Dermis microvascular lymphatic vessel endothelial cell (primary cell): ENCODE measurements around the gene ZNF205. TPM values are rescaled to one million over a fixed set of nuclear protein-coding genes. Genes with fewer than 3 reads are reported as not detected.
A peak's percentile ranks its signal among the peaks of the same experiment; 100 is the strongest.
"Not testable (repeated sequence)": the region's sequence is repeated elsewhere in the genome, so short reads cannot be mapped to it uniquely, and the experiment has no call there.

Experiments
- DNase-seq, 2 donors: peaks; one replicate each; pipeline versions ENCODE4 v3.0.0 to v3.0.0-alpha.2; 2010; ENCODE audit warnings: low read depth in 2 of 2
- total RNA-seq: library from RNA; depleted of rRNA; stranded (reverse); fragments of >200 nt; gene quantifications from 2 replicates; pipeline ENCODE4 v1.2.1, GENCODE V29; 2014

ZNF205 gene
- total RNA-seq, 1 donor from 2014 or later, result 17.2 TPM

DNA sequence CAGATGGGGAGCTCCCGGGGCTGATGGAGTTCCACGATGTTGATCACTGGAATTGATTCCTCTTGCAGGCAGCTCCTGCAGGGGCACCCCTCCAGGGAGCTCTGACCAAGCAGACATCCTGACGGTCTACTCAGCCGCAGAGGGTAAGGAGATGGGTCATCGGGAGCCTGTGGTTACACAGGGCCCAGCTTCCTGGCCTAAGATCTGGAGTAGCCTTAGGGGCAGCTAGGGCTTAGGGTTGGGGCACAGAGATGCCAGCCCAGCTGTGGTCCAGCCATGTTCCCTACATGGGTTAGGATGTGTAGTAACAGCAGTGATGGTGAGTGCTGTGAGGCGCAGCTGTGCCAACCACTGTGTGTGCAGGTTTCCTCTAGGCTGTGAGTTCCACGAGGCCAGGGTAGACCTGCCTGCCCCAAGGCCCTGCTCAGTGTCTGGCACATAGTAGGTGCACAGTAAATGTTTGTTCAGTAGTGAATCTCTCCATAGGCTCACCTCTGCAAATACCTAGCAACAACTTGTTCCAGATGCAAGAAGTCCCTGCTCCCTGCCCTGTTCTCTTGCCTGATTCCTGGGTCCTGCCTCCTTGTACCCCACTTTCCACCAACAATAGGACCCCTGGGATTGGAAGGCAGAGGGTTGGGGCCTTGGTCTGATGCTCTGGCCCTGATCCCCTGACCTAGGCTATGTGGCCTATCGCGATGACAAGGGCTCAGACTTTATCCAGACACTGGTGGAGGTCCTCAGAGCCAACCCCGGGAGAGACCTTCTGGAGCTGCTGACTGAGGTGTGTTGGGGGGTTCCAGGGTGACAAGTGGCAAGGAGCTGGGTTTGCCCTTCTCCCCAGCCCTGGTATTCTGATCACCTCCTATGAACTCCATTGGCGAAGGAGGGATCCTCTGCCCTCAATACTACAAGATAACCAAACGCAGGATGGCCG is 36.1 kb downstream of the ZNF205 start:
- DNase-seq, result no peak

DNA sequence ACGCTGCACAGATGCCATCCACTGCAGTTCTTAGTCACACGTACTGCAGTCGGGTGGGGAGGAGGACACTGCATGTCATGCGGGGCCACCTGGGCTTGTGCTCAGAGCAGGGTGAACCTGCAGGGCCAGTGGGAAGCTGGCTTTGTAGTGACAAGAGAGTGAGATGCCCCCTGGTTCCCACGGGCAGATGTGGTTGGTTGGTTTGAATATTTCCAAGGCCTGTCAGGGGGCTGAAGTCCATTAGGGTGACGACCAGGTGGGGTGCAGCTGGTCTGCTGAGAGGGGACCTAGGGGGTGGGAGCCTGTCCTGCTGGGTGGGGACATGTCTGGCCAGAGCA is 36.8 kb downstream of the ZNF205 start:
- DNase-seq, result no peak

DNA sequence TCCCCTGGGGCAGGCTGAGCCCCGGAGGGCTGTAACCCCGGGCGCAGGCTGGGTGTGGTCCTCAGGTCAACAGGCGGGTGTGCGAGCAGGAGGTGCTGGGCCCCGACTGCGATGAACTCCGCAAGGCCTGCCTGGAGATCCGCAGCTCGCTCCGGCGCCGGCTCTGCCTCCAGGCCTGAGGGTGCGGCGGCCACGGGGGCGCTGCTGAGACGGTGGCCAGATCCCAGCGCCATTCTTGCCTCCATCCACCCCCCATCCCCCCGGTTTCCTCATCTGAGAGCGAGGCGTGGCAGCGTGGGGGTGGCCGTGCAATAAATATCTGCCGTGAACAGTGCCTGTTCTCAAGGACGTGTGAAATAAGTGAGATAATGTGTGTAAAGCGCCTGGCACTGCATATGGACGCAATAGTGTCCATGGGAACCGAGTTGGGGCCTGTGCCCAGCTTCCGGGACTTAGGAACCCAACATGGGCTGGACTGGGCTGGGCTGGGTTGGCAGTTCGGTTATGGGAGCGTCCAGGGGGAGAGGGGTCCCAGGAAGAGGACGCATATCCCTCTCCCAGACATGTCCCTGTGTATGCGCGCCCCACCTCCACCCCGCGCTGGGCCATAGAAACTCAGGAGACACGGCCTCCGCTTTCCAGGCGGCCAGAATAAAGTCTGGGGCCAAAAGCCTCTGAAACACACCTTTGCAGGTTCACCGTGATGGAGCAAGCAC is 37.4 kb downstream of the ZNF205 start:
- peak in 1 of 2 donors; percentile 75 for DNase-seq

DNA sequence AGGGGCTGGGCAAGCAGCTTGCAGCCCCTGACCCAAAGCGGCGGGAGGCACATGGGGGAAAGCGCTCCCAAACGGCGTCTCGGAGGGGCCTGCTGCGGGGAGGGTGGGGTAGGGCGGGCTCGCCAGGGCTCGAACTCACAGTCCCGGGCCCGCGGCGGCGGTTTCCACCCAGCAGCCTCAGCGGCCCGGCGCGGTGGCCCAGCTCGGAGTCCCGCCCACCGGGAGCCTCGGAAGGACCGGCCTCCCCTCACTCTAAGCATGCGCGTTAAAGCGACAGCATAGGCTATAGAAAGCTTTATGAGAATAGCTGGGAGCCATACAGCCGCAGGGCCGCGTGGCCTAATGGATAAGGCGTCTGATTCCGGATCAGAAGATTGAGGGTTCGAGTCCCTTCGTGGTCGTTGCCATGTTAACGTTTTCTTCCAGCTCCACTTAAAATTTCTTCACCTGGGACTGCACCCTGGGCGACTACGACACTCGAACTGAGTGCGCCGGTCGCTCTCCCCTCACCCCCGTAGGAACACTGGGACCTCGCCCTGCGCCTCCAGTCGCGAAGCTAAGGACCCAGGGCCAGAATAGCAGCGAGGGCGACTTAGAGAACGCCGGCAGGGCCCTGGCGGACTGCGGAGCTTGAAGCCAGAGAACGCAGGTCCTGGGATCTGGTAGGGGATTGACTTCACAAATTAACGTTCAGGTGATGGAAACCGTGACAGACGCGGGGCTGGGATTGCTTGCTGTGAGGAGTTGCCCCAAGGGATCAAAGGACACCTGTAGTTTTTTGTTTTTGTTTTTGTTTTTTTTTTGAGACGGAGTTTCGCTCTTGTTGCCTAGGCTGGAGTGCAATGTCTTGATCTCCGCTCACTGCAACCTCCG is 38.2 kb downstream of the ZNF205 start:
- peak; percentile 89 to 95 for DNase-seq

DNA sequence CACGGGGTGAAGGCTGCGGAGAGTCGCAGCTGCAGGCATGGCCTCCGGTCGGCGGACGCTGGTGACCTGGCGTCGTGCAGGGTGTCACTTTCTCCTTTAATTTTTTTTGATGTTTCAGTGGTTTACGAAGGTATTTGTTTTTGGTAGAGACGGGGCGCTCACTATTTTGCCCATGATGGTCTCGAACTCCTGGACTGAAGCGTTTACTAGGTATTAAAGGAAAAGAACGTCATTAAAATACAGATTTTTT is 39.6 kb downstream of the ZNF205 start:
- no peak for DNase-seq

DNA sequence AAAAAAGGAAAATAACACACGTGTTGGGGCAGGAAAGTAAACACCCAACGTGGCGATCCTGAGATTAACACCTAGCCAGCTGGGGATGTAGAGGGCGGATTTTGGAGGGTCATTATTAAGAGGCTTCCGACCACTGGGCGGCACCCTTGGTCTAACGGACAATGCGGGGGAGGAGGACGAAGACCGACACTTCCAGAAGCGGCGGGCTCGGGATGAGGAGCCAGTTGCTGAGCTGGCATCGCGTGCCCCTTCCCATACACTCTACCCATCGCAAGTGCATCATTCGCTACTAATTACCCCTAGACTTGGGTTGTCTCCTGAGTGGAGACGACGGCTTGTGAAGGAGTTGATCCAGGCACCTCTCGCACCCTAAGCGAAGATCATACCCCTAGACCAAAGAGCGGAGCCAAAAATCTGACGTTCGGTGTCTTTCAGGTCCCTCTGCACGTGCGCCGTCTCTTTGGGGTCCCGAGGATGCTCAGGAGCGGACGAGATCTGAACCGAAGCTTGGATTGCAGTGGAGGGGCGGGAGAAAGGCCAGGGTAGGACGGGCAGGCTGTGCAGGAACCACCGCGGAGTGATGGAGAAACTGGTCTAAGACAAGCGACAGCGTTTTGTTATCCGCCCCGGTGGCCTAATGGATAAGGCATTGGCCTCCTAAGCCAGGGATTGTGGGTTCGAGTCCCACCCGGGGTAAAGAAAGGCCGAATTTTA is 40.0 kb downstream of the ZNF205 start:
- peak; percentile 80 to 89 for DNase-seq

DNA sequence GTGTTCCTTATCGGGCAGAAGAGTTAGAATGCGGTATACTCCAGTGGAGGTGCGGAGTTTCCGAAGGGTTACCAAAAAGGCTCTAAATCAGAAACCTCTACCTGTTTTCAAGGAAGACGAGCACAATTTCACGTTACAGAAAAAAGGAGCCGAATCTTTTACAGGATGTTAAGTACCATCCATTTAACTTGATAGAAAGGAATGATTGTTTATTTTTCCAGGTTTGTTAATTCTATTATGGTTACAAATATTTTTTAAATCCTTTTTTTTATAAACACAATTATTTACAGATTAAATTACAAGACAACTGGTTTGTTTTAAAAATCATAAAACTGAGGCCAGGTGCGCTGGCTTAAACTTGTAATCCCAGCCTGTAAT is 40.6 kb downstream of the ZNF205 start:
- DNase-seq, result no peak

DNA sequence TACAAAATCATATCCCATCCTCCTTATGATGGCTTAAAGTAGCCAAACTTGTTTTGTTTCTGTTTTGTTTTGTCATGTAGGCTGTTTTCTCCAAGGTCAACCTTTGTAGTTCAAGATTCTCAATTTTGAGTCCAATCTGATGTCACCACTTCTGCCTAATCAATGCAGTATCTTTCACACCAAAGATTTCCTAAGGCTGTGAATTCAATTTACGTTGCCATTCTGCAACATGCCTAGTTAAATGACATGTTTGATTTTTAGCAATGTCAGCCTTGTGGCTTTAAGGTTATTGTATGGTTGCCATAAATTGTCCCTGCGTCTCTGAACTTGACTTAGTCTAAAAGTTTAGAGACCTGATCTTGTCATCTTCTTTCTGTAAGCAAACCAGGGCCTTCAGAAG is 42.8 kb downstream of the ZNF205 start:
- no peak for DNase-seq

DNA sequence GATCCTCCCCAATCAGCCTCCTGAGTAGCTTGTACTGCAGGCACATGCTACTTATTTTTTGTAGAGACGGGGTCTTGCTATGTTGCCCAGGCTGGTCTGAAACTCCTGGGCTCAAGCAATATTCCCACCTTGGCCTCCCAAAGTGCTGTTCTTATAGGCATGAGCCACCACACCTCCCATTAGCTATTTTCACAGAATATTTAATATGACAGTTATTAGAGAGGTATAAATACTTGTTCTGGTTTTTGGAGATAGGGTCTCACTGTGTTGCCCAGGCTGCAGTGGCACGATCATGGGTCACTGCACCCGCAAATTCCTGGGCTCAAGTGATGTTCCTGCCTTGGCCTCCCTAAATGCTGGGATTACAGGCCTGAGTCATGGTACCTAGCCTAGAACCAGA is 43.6 kb downstream of the ZNF205 start:
- no peak for DNase-seq

DNA sequence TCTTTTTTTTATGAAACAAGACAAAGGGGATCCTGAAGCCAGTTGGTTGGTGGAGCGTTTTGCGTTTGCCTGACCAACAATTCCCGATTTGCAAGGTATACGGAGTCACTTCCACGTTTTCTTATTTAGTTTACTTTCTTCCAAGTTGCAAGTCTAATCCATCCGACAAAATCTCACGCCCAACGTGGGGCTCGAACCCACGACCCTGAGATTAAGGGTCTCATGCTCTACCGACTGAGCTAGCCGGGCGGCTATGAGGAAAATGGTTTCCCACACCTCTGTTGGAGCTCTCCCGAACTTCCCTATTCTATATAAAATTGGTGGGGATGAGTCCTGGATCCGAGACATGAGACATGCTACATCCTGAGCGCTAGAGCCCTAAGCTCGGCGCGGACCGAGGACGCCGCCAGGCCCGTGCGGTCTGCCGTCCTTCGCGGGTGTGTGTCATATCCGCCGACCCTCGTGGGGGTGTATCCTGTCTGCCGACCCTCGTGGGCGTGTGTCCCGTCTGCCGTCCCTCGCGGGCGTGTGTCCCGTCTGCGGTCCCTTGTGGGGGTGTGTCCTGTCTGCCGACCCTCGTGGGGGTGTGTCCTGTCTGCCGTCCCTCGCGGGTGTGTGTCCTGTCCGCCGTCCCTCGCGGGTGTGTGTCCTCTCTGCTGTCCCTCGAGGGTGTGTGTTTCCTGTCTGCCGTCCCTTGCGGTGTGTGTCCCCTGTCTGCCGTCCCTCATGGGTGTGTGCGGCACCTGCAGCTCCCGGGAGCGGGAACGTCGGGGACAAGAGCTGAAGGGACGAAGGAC is 45.0 kb downstream of the ZNF205 start:
- peak; percentile 47 to 81 for DNase-seq

DNA sequence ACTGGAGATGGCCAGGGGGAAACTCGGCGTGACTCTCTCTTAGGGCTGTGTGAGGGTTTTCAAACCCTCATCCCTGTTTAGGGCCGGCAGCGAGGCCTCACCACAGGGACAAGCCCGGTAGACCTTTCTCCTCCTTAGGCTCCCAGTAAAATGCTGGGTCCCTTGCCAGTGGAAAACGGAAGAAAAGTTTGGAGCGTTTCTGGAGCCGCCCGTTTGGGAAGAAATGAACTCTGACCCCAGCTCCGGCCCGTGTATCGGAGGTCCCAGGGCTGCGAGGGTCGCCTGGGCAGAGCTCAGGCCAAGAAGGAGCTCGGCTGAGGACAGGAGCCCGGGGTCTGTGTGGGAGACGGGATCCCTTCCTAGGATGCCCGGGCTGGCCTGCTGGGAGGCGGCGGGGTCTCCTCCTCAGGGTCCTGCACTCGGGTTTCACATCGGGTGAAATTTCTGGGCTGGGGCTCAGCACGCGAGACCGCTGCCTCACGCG is 45.7 kb downstream of the ZNF205 start:
- no peak for DNase-seq

DNA sequence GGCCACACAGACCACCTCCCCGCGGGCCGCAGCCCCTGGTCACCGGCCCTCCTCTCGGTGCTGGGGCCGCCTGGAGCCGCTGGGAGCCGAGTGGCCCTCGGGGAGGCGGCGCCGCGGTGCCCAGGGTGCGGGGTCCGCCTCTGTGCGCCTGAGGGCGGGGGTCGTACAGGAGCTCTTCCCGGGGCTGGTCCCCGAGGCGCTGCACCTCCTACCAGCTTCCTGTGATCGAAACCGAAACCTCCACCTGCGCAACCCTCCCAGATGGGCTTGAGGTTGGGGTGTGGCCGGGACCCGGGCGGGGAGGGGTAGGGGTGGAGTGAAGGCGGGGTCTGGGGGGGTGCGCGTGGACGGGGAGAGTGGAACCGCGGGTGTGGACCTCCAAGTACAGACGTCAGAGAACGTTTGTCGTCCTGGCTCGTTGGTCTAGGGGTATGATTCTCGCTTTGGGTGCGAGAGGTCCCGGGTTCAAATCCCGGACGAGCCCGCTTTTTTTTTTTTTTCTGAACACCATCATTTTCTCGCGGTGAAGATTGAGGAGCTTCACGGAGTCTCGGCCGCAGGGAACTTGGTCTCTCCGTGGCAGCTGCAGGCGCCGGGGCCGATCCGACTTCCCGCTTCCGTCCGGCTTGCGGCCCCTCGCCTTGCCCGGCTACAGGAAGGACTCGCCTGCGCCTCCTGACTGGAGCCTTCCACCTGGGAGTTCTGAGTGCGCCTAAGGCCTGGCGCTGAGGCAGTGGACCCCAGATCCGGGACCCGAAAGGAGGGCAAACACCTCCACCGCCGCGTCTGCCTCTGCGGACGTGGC is 46.3 kb downstream of the ZNF205 start:
- peak; percentile 45 to 74 for DNase-seq

DNA sequence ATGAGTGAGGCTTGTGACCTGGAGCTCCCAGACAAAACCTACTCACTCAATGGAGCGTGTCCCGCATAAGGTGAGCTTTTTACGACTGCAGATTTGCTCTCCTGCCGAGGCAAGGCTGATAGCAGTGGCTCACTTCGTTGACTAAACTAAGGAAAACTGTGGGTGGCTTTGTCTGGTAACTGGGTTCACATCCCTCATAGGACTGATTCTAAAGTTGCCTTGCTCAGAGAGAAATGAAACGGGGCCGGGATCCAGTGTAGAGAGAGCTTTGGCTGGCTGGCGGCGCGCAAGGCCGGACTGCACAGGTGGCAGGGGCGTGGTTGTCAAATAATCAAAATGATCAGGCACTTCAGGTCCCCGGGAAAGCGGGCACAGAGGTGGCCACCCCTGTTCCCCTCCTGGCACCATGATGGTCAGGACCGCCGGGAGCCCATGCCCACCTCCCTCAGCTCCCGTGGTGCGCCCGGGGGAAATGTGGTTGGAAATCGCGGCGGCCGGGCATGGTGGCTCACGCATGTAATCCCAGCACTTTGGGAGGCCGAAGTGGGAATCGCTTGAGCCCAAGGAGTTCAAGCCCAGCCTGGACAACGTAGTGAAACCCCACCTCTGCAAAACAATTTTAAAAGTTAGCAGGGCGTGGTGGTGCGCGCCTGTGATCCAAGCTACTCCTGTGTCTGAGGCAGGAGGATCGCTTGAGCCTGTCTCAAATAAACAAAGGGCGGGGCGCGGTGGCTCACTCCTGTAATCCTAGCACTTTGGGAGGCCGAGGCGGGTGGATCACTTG is 49.0 kb downstream of the ZNF205 start:
- DNase-seq, result no peak

DNA sequence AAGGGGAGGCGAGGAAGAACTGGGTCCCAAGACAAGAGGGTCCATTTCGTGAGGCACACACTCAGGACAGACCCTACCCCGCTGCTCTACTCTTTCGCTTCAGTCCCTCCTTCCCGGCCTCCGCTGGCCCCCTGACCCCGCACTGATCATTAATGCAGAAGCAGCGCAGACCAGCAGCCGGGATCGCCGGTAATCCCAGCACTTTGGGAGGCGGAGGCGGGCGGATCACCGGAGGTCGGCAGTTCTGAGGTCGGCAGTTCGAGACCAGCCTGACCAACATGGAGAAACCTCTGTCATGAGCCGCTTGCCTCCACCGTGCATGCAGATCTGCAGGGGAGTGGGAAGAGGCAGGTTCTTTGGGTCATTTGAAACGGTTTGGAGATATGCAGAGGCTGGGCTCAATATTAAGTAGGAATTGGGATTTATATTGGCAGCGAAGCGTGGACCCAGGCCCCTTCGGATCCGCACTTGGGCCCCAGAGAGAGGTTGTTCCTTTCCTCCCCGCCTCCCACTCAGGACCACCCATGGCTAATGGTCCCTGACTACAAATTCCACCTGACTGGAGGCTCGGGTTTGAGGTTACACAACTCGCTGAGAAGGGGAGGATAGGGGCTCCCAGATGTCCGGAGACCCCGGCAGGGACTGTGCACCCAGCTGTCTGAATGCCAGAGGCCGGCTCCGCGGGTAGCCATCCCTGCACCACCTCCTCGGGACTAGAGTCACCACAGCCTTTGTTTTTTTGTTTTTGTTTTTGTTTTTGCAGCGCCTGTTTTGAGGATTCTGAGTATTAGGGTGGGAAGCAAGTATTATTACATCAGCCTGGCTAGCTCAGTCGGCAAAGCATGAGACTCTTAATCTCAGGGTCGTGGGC is 52.0 kb downstream of the ZNF205 start:
- no peak for DNase-seq

DNA sequence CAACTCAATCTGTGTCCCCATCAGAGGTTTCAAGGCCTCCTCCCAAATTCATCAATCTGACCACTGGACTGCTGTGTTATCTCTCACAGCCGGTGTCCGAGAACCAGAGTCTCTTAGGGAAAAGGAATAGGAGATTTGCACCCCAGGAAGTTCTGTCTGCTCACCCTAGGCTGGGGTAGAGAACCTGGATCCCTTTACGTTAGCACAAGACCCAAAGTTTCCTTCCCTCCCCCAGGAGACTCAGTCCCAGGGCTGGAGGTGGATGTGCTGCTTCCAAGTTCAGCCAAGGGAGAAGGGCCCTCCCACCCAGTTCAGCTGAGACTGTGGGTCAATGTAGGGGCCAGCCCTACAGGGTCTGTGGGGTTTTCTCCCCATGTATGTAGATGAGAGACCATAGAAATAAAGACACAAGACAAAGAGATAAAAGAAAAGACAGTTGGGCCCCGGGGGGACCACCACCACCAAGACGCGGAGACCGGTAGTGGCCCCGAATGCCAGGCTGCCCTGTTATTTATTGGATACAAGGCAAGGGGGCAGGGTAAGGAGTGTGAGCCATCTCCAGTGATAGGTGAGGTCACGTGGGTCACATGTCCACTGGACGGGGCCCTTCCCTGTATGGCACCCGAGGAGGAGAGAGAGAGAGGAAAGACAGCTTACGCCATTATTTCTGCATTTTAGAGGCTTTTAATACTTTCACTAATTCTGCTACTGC is 52.9 kb downstream of the ZNF205 start:
- no peak for DNase-seq

DNA sequence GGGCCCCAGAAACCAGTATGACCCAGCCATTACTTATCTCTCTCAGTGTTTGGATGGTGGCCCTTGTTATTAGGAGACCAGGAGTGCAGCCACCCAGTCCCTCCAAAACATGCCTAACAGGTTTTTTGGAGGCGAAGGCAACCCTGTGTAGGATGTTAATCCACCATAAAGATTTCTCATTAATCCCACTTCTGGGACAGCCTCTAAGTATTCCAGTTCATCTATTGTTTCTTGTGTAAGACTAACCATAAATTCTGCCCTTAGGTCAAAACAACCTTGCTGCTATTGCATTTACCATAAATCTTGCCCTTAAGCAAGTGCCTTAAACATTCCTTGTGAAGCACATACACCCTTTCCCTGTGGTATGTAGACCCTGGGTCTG is 54.1 kb downstream of the ZNF205 start:
- no peak for DNase-seq

DNA sequence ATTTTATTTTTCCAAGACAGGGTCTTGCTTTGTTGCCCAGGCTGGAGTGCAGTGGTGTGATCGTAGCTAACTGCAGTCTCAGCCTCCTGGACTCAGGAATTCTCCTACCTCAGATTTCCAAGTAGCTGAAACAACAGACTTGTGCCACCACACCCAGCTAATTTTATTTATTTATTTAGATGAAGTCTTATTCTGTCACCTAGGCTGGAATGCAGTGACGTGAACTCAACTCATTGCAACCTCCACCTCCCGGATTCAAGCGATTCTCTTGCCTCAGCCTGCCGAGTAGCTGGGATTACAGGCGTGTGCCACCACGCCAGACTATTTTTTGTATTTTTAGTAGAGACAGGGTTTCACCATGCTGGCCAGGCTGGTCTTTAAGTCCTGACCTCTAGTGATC is 56.3 kb downstream of the ZNF205 start:
- not testable (repeated sequence) for DNase-seq
